Nucleus accumbens (tissue), 56 donors: ENCODE results near the gene RCAN2.
A peak's percentile ranks its signal among the peaks of the same experiment; 100 is the strongest.
"Not testable (repeated sequence)": the region's sequence is repeated elsewhere in the genome, so short reads cannot be mapped to it uniquely, and the experiment has no call there.

ENCODE experiments used
- DNase-seq, 56 donors: peaks; one replicate each; lab custom pipeline; 2025; lab: John Stamatoyannopoulos, UW

RCAN2 gene

DNA sequence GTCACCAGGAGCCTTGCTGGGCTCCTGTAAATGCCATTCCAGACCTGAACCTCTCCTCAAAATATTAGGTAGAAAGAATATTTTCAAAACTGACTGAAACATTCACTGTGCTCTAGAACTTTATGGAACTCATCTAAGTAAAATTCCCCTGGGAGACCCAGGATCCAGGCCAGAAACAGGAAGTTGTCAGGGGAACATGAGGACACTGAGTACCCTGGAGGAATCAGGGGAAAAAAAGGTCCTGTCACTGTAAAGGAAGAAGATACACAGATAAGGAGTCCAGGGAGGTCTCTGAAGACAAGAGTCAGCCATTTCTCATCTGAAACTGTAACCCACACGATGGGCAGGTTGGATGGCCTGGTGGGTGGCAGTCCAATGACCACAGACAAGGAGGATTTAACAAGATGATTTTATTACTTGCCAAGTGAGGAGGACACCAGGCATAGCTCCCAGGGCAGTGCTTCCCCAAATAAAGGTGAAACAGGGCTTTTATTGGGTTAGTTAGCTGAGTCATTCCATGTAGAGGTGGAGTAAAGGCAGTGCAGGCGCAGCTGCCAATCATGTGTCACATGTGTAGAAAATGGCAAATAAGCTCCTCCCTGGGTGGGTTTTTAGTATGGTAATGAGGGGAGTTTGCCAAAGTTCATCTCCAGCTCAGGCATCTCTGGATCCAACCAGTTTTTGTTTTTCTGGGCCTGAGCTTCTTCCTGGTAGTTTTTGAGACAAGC, 138.5 kb downstream of the RCAN2 start:
- no peak for DNase-seq

GRCh38 chr6:46350714-46351113, 140.5 kb downstream of the RCAN2 start:
- no peak for DNase-seq

- DNase-seq = no peak
Observed at GRCh38 chr6:46347669-46348068, 143.6 kb downstream of the RCAN2 start.

- DNase-seq = no peak
Observed at GRCh38 chr6:46340246-46340645, 151.0 kb downstream of the RCAN2 start.

DNA sequence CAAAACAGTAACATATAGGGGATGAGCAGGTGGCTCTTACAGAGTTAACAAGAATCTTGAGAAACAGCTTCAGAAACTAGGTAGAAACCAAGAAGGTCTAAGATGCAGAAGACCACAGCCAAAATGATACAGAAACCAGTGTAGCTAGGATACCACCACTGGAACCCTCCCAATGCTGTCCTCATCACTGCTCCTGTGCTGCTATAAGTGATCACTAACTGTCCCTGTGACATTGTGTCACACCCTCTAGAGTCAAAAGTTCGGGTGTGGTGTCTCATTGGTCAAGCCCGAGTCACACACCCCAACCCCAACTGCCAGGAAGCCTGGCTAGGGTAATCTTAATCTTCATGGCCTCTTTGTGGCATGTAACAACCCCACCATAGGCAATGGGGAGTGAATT, 153.1 kb downstream of the RCAN2 start:
- no peak for DNase-seq

- no peak for DNase-seq
Observed at GRCh38 chr6:46334442-46334841, 156.8 kb downstream of the RCAN2 start.

- no peak for DNase-seq
Observed at GRCh38 chr6:46333481-46333880, 157.8 kb downstream of the RCAN2 start.

- DNase-seq = not testable (repeated sequence)
Observed at GRCh38 chr6:46332448-46332847, 158.8 kb downstream of the RCAN2 start.

DNA sequence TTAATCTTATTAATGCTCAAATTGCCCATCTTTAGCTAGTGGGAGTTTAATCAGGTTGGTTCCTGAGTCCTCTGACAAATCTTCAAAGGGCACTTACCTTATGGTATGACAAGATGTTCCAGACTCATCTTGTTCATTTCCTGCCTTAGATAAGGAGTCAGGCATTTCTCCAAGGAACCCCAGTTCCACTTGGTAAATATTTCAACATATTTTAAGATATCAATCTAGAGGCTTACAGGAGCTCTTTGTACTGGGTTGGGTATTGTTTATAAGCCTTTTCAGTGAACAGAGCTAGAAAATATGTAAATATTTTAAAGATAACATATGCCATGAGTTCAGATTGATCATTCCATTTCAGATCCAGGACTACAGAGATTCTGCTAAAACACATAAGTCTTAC, 159.8 kb downstream of the RCAN2 start:
- no peak for DNase-seq

DNA sequence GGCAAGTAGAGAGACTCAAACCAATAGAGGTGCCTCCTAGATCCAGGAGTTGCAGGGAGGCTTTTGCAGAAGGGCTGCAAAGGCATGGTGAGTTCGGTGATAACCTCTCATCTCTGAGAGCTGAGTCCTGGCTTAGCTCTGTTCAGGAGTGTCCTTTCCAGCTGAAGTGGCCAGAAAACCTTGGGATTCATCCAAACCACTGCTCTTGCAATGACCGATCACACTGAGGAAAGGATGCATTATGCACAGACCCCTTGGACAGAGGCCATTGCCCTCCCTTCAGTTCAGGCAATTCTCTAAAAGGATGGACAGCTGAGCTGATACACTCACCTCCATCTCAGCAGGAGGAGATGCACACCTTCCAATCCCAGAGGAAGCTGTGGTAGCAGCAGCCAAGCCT, 161.7 kb downstream of the RCAN2 start:
- no peak for DNase-seq

DNA sequence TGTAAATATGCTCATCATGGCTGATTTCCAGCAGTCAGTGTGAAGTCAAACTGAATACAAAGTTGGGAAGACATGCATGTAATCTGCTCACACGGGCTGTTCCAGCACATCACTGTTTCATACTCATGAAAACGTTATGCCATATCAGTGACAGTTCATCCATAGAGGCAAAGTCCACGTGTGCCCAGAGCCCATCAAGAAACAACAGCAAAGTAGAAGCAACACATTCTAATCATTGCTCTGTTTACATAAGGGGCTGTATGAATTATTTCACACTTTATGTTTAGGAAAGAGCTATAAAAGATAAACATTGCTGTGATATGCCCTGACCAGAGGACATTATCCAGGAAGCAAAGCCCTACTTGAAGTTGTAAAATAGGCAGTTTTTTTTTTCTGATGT, 163.5 kb downstream of the RCAN2 start:
- no peak for DNase-seq

- peak in 55 of 56 donors; percentile 5 to 80 (median 58) for DNase-seq
Observed at GRCh38 chr6:46325561-46326530, 165.4 kb downstream of the RCAN2 start.

GRCh38 chr6:46324706-46325105, 166.5 kb downstream of the RCAN2 start:
- DNase-seq = no peak

DNA sequence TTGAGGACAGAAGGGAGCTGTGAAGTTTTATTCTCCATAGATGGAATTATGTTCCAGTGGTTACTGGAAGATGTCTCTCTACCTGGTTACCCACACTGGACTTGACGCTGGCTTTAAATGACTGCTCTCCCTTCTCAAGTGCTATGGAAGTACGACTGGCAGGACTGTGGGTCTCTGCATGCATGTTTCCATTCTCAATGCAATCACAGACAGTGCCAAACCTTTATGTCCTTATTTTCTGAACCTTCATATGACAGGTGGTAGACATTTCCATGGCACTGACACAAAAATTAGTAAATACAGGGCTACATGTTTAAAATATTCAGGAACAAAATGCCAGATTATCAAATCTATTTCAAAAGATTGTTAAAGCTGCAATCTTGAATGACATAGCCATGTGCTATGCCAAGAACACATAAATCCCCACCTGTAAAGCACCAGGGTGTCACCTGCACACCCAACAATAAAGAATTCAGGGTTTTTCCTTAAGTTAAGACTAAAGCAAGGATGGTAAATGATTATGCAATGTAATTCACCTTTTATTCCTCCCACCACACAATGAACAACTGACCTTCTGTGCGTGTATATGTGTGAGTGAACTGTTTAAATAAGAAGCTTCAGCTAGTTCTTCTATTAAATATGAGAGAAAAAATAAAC, 167.2 kb downstream of the RCAN2 start:
- DNase-seq = no peak

DNA sequence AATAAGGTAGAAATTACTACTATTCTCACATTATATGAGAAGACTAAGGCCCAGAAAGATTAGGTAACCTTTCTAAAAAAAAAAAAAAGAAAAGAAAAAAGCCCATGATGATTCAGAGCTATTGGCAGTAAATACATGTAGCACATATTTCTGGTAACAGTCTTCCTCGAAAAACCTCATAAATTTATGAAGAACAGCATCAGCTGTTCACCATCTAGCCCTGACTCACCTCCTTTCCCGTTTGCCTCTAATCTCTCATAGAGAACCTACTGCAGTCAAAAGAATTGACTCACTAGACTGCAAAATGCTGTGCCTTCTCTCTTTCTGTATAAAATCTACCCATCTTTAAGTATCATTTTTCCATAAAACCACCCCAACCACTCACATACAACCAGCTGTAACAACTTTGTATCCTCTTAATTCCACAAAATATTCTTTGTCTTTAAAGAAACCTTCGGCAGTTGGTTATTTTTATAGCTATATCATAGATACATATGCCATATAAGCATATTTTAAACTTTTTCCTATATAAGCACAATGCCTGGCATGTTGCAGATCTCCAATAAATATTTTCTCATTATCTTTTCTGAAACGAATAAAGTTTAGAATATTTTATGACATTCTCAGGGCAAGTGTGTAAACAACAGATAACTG, 167.8 kb downstream of the RCAN2 start:
- DNase-seq = peak in 6 of 56 donors; percentile 2 to 44 (median 6)

- no peak for DNase-seq
Observed at GRCh38 chr6:46320505-46320904, 170.7 kb downstream of the RCAN2 start.

GRCh38 chr6:46315589-46315988, 175.7 kb downstream of the RCAN2 start:
- no peak for DNase-seq

- no peak for DNase-seq
Observed at GRCh38 chr6:46312654-46313053, 178.6 kb downstream of the RCAN2 start.

DNA sequence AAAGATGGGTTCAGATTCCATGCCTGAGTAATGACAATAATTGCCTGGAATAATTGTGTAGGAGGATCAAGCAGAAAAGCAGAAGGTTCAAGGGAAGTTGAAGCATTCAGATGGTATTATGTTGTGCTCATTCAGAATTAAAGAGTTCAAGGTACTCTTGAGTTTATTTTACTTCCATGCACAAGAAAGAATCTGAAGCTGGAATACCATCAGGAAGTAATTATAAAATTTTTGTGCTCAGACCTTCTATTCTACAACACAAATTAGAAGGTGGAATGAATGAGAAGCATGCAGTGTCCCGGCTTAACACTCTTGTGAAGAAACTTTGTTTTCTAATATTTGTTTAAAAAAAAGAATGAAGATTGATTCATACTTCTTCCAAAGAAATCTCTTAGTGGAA, 181.1 kb downstream of the RCAN2 start:
- DNase-seq = no peak

DNA sequence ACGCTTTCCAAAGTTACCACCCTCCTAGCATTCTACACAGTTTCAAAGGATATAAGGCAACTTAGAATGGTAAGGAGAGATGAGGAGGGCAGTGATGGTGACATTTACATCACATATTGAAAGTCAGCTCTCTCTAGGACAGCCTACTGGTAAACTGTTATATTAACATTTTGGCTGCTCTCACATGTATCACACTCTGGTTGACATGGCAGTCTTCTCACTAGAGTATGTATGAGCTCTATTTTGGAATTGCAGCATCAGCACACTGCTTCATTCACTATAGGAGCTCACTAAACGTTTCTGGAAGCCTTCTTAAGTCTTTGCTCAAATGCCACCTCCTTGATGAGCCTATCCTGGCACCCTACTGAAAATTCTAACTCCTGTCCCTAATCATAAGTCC, 184.8 kb downstream of the RCAN2 start:
- DNase-seq = no peak

- DNase-seq = no peak
Observed at GRCh38 chr6:46305833-46306232, 185.4 kb downstream of the RCAN2 start.
